Measurements from ENCODE around the gene CRYBG3. TPM values are rescaled to one million over a fixed set of nuclear protein-coding genes. Genes with fewer than 3 reads are reported as not detected.

The CRYBG3 gene
- total RNA-seq, 1 donor from 2014 or later, result 13.4 TPM

- no peaks in the 10 kb centered on the region for H3K36me3 ChIP-seq (ENCODE audit: control insufficient read depth, insufficient read depth, low read length)
- no peak for FAIRE-seq
Observed at GRCh38 chr3:97930018-97930417, 108.2 kb downstream of the CRYBG3 start.

GRCh38 chr3:97931218-97931617, 109.4 kb downstream of the CRYBG3 start:
- no peak for FAIRE-seq
- TF ChIP-seq CTCF (IDR thresholded peaks at IDR 0.05; ENCODE audit: insufficient read depth, low read length, severe bottlenecking), result no peak
- H3K27me3 ChIP-seq (ENCODE audit: control insufficient read depth, insufficient read depth, low read length), result no peaks in the 10 kb centered on the region

More at GRCh38 chr3:97930018-97930417, 108.2 kb downstream of the CRYBG3 start:
- no peak for TF ChIP-seq CTCF (IDR thresholded peaks at IDR 0.05; ENCODE audit: insufficient read depth, low read length, severe bottlenecking)
- Histone ChIP-seq H3K4me3 (ENCODE audit: low read depth, low read length) (no peak overlapping the region), H3K27me3 (ENCODE audit: control insufficient read depth, insufficient read depth, low read length) (no peaks in the 10 kb centered on the region)
- no peak for DNase-seq (ENCODE audit: low read depth)

GRCh38 chr3:97932387-97932801, 110.6 kb downstream of the CRYBG3 start:
- peak; percentile 90 for FAIRE-seq
- peak; percentile 20 for DNase-seq (ENCODE audit: low read depth)
- H3K27me3 ChIP-seq (ENCODE audit: control insufficient read depth, insufficient read depth, low read length), result no peaks in the 10 kb centered on the region
- TF ChIP-seq CTCF (IDR thresholded peaks at IDR 0.05; ENCODE audit: insufficient read depth, low read length, severe bottlenecking), result no peak
- H3K36me3 ChIP-seq (ENCODE audit: control insufficient read depth, insufficient read depth, low read length), result peaks cover 1% of the 10 kb centered on the region
- H3K4me3 ChIP-seq (ENCODE audit: low read depth, low read length), result no peak overlapping the region

More at GRCh38 chr3:97931218-97931617, 109.4 kb downstream of the CRYBG3 start:
- no peak for DNase-seq (ENCODE audit: low read depth)
- no peak overlapping the region for H3K4me3 ChIP-seq (ENCODE audit: low read depth, low read length)
- no peaks in the 10 kb centered on the region for H3K36me3 ChIP-seq (ENCODE audit: control insufficient read depth, insufficient read depth, low read length)

GRCh38 chr3:97934980-97935695, 113.3 kb downstream of the CRYBG3 start:
- DNase-seq (ENCODE audit: low read depth) (no peak), FAIRE-seq (no peak)
- peaks cover 1% of the 10 kb centered on the region for H3K36me3 ChIP-seq (ENCODE audit: control insufficient read depth, insufficient read depth, low read length)
- no peak overlapping the region for H3K4me3 ChIP-seq (ENCODE audit: low read depth, low read length)
- no peak for TF ChIP-seq CTCF (IDR thresholded peaks at IDR 0.05; ENCODE audit: insufficient read depth, low read length, severe bottlenecking)
- no peaks in the 10 kb centered on the region for H3K27me3 ChIP-seq (ENCODE audit: control insufficient read depth, insufficient read depth, low read length)

- peaks cover 1% of the 10 kb centered on the region for H3K36me3 ChIP-seq (ENCODE audit: control insufficient read depth, insufficient read depth, low read length)
- no peaks in the 10 kb centered on the region for H3K27me3 ChIP-seq (ENCODE audit: control insufficient read depth, insufficient read depth, low read length)
- FAIRE-seq (peak; percentile 79), DNase-seq (ENCODE audit: low read depth) (peak; percentile 78)
- TF ChIP-seq CTCF (IDR thresholded peaks at IDR 0.05; ENCODE audit: insufficient read depth, low read length, severe bottlenecking), result no peak
- no peak overlapping the region for H3K4me3 ChIP-seq (ENCODE audit: low read depth, low read length)
Observed at GRCh38 chr3:97935842-97936241, 114.0 kb downstream of the CRYBG3 start.

- peaks cover 1% of the 10 kb centered on the region for H3K36me3 ChIP-seq (ENCODE audit: control insufficient read depth, insufficient read depth, low read length)
- DNase-seq (ENCODE audit: low read depth) (no peak), FAIRE-seq (no peak)
- no peaks in the 10 kb centered on the region for H3K27me3 ChIP-seq (ENCODE audit: control insufficient read depth, insufficient read depth, low read length)
- no peak overlapping the region for H3K4me3 ChIP-seq (ENCODE audit: low read depth, low read length)
- no peak for TF ChIP-seq CTCF (IDR thresholded peaks at IDR 0.05; ENCODE audit: insufficient read depth, low read length, severe bottlenecking)
Observed at GRCh38 chr3:97937205-97937604, 115.4 kb downstream of the CRYBG3 start.

Data from bronchial epithelial cell (primary cell).